HepG2 (cell line): ENCODE measurements around the gene MFSD11. TPM values are rescaled to one million over a fixed set of nuclear protein-coding genes. Genes with fewer than 3 reads are reported as not detected.

Source experiments
- GATAD1 ChIP-seq: IDR thresholded peaks from 2 replicates; pipeline ENCODE4 v1.6.1; 2016; ENCODE audit warnings: missing genetic modification reagents, missing compliant biosample characterization
- GRHL1 ChIP-seq: sonication (generic); formaldehyde crosslinking; conservative IDR thresholded peaks from 2 replicates; pipeline ENCODE4 v1.8.0; 2022; ENCODE audit warnings: missing genetic modification reagents
- MLLT10 ChIP-seq: sonication (generic); formaldehyde crosslinking; IDR thresholded peaks from 2 replicates; pipeline ENCODE4 v1.4.0; 2020; ENCODE audit warnings: missing genetic modification reagents
- PRDM15 ChIP-seq: sonication (generic); formaldehyde crosslinking; IDR thresholded peaks from 2 replicates; pipeline ENCODE4 v1.4.0; 2020; ENCODE audit warnings: missing genetic modification reagents
- RNF219 ChIP-seq: sonication (generic); formaldehyde crosslinking; IDR thresholded peaks from 2 replicates; pipeline ENCODE4 v1.5.0; 2020; ENCODE audit warnings: mild to moderate bottlenecking, missing genetic modification reagents
- SAFB2 ChIP-seq: sonication (generic); formaldehyde crosslinking; IDR thresholded peaks from 2 replicates; pipeline ENCODE4 v1.5.1; 2020; ENCODE audit warnings: missing genetic modification reagents, low read depth, mild to moderate bottlenecking, borderline replicate concordance
- SKIL ChIP-seq: sonication (generic); formaldehyde crosslinking; IDR thresholded peaks from 2 replicates; pipeline ENCODE4 v1.8.0; 2022; ENCODE audit warnings: missing genetic modification reagents, mild to moderate bottlenecking, moderate library complexity, borderline replicate concordance
- THAP9 ChIP-seq: sonication (generic); formaldehyde crosslinking; IDR thresholded peaks from 2 replicates; pipeline ENCODE4; 2020; ENCODE audit warnings: missing genetic modification reagents, mild to moderate bottlenecking, borderline replicate concordance
- ZBED4 ChIP-seq: sonication (generic); formaldehyde crosslinking; IDR thresholded peaks from 2 replicates; pipeline ENCODE4 v1.4.0; 2020; ENCODE audit warnings: missing genetic modification reagents, borderline replicate concordance
- ZNF230 ChIP-seq: sonication (generic); formaldehyde crosslinking; IDR thresholded peaks from 2 replicates; pipeline ENCODE4 v1.4.0; 2020; ENCODE audit warnings: mild to moderate bottlenecking, missing genetic modification reagents
- polyA plus RNA-seq, 8 experiments: library from polyadenylated mRNA; depleted of rRNA in 3 of 8; stranded (reverse) in 7 of 8; unstranded in 1 of 8; fragments of >200 nt; fragmentation: Illumina TruSeq in 4 of 8; extraction: Trizol in 4 of 8; gene quantifications; 2 replicates each; pipeline versions ENCODE4 v1.2.1 to v1.2.3, GENCODE V29; 2011 to 2016; ENCODE audit warnings: low read depth in 4 of 8, missing spikeins in 1 of 8, mixed read lengths in 1 of 8; ENCODE audit not compliant: insufficient read depth in 1 of 8
- total RNA-seq, 5 experiments: library from RNA; depleted of rRNA; stranded (reverse); fragments of >200 nt; fragmentation: Illumina TruSeq; extraction: Trizol; gene quantifications; 2 replicates each; pipeline ENCODE4 v1.2.3, GENCODE V29; 2016; ENCODE audit warnings: low read depth in 1 of 5

Gene MFSD11
- total and polyA plus RNA-seq, 2 of the 13 experiments (the other 11 are each of a cell fraction or from before 2014, with no cell fraction given), result 26.1 to 36.3 TPM

- TF ChIP-seq RNF219 (CRISPR knock-in tag), result no peak
- peak; percentile 98 for TF ChIP-seq MLLT10 (CRISPR knock-in tag)
- TF ChIP-seq THAP9 (CRISPR knock-in tag), result peak; percentile 91; the same call in 1 of the 2 replicates
- TF ChIP-seq ZNF230, result peak; percentile 98
- peak; percentile 85; the same call in 1 of the 2 replicates for TF ChIP-seq SAFB2
- peak; percentile 84 for TF ChIP-seq GATAD1
- TF ChIP-seq GRHL1, result no peak; the same call in 1 of the 2 replicates
- peak; percentile 74; the same call in 1 of the 2 replicates for TF ChIP-seq ZBED4
- TF ChIP-seq SKIL (CRISPR knock-in tag), result peak; percentile 13; the same call in 1 of the 2 replicates
- peak; percentile 87 for TF ChIP-seq PRDM15 (CRISPR knock-in tag)
Measured at GRCh38 chr17:76737082-76737675, 740 bp upstream of the MFSD11 start, which contains the start of gene SRSF2 (continued).
